Activated CD4-positive, alpha-beta T cell treated with anti-CD3 and anti-CD28 coated beads for 1 hour (primary cell): Measurements from ENCODE around the gene SLC16A7.
"Not testable (repeated sequence)": the region's sequence is repeated elsewhere in the genome, so short reads cannot be mapped to it uniquely, and the experiment has no call there.

Experiments used
- DNase-seq: peaks from one replicate; pipeline ENCODE4 v3.0.0-alpha.2; 2020

SLC16A7 gene, protein sequence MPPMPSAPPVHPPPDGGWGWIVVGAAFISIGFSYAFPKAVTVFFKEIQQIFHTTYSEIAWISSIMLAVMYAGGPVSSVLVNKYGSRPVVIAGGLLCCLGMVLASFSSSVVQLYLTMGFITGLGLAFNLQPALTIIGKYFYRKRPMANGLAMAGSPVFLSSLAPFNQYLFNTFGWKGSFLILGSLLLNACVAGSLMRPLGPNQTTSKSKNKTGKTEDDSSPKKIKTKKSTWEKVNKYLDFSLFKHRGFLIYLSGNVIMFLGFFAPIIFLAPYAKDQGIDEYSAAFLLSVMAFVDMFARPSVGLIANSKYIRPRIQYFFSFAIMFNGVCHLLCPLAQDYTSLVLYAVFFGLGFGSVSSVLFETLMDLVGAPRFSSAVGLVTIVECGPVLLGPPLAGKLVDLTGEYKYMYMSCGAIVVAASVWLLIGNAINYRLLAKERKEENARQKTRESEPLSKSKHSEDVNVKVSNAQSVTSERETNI

DNA sequence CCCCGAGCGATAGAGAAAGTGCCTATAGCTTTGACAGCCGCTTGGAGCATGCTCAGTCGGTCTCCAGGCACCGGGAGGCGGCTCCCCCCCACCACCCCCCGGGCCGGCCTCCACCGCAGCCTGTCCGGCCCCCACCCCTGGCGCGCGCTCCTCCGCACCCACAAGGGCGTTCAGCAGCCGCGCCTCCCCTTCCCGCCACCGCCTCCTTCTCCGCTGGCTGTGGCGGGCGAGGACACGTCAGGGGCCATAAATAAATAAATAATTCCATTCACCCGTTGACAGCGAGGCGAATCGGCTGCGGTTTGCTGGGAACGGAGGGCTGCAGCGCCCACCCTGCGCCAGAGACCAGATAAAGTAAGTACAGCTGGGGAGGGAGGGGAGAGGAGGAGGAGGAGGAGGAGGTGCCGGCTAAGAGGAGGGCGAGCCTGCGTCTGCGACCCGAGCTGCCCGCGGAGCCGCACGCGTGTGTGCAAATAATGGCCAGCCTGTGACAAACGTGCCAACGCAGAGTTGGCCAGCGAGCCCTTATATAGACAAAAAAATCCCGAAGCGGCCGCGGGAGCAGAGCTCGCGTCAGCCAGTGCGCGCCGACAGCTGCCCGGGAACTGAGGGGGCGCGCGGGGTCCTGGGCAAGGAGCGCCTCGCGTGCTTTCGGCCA, at the start of gene SLC16A7:
TSS of gene SLC16A7 (plus strand) at position 147 of the 658 bp plus-strand sequence. CDS start 108,773 bp downstream, outside the sequence.
- peak; percentile 73 for DNase-seq

DNA sequence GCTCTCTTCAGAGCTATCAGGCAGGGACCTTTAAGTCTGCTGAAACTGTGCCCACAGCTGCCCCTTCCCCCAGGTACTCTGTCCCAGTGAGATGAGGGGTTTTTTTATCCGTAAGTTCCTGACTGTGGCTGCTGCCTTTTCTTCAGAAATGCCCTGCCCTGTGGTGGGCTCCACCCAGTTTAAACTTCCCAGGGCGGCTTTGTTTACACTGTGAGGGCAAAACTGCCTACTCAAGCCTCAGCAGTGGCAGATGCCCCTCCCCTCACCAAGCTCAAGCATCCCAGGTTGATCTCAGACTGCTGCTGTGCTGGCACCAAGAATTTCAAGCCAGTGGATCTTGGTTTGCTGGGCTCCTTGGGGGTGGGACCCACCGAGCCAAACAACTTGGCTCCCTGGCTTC, 46.9 kb upstream of the SLC16A7 start:
- no peak for DNase-seq

DNA sequence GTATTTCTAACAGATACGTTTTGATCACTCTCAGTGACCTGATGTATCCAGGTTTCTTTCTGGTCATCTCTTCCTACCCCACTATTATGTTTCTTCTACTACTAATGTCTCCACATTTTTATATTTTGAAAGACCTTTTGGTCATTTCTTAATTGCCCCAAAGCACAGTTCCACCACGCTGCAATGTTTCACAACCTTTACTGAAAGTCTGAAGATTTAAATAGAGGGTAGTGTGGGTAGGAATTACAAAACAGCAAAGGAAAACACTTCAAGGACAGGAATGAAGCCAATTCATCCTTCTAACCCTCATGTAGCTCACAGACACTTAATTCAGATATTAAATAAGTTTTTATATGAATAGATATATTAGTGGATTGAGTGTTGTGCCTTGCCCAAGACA, 36.1 kb upstream of the SLC16A7 start:
- DNase-seq = no peak

DNA sequence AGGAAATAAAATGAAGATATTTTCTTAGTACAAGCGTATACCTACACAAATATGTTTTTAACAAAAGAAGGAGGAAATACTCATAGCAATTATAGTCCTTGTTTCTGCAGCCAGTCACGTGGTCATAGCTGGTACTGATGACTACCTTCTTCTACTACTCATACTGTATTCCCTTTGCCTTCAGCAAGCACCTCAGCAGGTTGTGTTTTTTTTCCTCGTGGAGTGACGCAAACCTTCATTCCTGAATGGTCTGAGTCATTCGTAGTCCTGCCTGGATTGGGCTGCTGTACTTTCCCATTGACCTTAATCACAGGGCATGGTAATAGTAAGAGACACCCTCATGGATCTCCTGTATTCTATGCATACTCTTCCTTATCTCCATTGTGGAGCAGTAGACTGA, 25.7 kb upstream of the SLC16A7 start:
- no peak for DNase-seq

DNA sequence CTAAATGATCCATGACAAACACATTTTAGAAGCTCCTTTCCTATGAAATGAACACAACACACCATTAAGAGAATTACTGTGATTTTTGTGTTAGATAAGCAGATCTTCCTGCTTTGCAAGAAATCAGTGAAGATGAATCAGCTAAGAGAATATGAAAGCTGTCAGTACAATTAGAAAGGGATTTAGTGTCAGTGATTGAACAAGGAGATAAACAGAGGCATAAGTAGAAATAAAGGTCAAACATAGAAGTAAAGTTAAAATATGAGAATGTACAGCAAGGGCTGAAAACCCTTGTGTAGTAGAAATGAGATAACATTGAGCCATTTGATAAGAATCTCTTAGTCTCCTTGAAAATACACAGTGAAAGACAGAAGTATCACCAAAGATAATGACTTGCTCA, 21.4 kb upstream of the SLC16A7 start:
- no peak for DNase-seq

DNA sequence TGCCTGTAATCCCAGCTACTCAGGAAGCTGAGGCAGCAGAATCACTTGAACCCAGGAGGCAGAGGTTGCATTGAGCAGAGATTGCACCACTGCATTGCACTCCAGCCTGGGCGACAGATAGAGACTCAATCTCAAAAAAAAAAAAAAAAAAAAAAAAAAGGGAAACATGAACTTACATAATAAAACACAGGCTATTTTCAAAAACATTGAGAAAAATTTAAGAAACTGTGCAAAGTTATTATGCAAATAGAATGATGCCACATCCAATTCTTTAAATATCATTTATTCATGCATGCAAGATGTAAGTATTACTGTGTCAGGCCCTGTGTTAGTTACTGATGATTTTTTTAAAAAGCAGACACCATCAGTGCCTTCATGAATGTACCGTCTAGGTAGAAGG, 20.0 kb upstream of the SLC16A7 start:
- no peak for DNase-seq

DNA sequence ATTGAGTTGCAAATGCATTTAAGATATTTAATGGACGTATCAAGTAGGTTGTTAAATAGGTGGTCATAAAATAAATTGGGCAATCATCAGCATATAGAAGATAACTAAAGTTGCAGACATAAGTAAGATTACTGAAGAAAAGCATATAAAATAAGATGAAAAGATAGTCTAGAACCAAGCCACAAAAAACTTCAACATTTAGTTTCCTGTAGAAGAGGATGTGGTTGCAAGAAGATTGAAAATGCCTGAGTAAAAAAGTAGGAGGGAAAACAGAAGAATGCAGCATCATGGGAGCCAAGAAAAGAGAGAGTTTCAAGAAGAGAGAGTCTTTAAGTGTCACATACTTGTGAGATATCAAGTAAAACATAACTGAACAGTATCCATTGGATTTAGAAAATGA, 17.6 kb upstream of the SLC16A7 start:
- no peak for DNase-seq

DNA sequence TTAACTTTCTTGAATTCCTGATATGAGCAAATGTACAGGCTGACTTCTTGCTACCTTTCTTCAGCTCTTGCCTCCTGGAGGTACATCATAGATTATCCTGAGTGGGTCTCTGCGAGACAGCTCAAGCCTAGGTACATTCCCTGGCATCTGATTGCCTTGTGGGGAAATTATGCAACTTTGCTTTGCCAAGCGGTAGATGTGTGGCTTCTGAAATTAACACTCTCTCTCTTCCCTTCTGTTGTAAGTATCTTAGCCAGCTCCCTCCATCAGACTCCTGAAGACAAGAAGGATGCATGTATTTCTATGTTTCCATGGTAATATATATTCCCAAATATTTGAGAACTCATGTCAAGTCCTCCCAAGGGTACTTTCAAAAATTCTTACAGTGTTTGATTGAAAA, 16.2 kb upstream of the SLC16A7 start:
- no peak for DNase-seq

DNA sequence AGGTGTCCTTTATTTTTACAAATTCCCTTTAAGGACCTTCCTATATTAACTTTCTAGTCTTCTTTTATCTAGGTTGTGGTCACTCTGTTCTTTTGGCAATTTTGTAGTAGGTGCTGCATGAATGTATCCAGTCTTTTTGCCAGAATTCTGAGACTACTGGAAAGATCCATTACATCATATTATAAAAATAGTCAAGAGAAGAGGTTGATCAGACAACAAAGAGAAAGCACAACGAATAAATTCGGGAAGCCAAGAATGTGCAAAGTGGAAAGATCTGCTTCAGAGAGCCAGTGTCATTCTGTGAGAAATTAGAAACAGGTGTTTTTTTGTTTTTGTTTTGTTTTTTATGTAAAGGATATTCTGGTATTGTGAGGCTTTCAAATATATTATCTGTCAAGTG, 15.8 kb upstream of the SLC16A7 start:
- DNase-seq = no peak

DNA sequence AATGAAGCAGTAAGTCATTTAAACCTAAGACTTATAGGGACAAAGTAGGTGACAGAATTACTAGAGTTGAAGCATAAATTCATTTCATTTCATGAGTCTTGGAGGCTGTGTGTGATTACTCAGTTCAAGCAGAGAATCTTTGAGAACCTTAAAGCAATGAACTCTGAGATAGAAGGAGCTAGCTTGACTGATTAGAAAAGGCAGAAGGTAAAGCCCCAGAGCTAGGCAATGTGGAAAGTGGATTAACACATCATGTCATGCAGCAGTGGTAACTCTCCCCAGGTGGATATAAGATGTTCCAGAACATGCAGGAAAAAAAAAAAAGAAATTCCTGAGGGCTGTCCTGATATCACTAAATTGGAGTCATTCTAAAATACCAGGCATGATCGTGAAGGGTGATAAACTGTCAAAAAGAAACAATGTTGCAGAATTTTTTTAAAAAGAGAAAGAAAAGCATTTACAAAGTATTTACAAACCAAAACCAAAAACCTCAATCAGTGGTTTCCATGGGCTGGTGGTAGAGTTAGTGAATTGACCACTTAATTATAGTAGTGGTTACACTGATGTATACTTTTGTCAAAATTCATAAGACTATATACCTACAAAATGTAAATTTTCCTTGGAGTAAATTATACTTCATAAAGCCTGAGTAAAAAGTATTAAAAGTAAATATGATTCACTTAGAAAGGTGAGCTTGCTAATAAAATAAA, 12.7 kb upstream of the SLC16A7 start:
- DNase-seq = no peak

DNA sequence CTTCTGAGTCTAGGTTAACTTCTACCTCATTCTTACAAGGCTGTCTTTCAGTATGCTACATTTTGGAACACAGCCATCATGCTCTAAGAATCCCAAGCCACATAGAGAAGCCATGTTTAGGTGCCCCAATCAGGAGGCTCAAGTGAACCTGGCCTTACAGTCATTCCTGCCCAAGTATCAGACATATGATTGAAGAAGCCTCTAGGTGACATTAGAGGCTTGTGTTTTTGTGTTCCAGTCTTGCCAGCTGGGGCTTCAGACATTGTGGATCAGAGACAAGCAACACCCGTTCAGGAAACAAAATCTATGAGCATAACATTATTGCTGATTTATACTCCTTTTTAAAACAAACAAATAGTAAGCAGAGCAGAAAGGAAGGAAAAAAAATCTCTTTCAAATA, 8.1 kb upstream of the SLC16A7 start:
- DNase-seq = no peak

DNA sequence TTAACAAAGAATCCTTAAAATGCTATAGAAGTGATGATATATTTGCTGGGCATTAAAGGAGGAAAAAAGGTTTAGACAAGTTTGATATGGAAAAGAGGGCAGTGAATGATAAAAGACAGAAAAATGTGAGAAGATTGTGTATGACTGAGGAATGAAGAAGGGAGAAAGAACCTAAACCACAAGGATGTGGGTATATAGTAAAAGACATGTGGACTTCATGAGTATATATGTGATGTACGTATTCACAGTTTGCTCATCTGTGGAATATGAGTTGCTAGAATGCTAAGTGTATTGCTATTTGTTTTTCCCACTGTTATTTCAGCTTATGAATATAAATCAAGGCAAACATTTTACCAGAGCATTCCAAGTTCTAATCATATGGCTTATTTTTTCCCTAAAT, 2.1 kb upstream of the SLC16A7 start:
- DNase-seq = no peak

DNA sequence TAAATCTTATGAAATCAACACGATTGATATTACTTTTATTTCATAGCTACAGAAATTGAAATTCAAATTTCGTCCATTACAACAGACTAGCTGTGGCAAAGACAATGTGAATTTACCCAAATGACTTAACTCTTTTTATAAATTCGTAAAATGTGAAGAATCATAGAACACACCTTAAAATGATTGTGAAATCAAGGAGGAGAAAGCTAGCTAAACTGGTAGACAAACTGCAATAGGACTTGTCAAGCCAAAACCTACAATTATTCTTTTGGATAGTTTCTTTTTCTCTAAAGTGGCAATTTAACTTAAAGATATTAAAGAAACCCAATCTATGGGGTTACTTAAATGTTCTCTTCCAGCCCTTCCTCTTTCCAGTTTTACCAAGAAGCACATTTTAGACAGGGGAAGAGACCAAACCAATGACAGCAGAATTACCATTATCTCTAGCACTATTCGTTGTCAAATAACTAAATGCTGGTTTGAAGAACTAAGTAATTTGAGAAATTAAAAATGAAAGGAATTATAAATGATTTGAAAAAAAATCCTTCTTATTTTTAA, 807 bp upstream of the SLC16A7 start:
- no peak for DNase-seq

DNA sequence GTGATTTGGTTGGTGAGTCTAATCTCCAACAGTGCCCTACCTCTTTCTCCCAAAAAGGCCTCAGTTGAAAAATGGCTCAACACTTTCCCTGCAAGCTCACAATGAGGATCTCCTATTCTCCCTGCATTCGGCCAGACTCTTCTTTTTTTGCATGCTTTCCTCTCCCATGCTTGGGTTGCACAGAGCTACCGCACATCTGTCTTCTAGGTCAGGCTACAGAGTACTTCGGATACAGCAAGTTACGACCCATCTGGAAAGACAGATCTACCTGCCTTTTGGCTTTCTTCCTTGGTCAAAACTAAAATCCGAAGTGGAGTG, 305 bp upstream of the SLC16A7 start:
- DNase-seq = no peak

DNA sequence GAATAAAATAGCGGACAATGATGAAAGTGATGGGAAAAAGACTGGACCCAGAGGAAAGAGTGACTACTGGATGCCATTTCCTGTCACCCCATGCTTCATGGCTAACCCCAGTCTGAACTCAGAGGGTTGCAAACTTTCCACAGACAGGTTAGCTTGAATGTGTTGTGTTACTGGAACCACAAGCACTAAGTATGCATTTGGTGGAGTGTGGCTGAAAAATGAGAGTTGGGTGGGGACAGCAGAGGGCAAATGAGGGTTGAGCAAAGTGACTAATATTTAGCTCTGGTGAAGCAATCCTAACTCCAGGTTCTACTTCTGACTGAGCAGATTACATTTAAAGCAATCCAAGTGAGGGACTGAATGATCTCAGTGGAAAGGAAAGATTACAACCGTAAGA, 1.6 kb downstream of the SLC16A7 start:
- DNase-seq = peak; percentile 37

DNA sequence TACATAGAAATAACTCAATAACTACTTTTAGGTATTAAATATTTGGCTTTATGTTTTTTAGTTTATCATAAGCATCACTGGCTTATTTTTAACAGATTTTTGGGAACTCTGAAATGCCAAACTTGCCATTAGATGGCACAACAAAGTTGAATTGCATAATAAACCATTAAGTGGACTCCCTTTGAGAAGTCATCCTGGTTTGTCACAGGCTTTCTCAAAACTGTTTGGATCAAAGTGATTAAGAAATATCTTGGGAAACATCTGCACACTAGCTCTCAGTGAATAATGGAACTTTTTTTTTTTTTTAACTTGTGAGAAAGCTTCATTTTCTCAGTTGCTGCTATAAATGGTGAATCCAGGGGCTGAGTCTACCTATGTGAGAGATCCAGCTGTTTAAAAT, 4.3 kb downstream of the SLC16A7 start:
- no peak for DNase-seq

DNA sequence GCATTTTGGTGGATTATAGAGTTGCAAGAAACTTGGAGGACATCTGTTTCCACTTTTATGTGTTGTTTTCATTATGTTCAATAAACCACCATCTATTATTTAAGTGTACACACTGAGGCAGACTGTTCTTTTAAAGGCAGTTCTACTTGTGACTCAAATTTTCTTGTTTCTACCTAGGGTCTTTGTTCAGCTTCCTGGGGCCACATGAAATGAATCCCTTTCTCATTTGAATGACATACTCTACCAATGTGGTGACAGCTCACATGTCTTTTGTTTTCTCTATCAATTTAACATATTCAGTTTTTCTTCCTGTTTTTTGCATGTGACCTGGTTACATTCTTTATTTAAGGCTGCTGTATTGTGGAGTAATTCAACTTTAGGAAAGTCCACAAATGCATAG, 7.9 kb downstream of the SLC16A7 start:
- DNase-seq = no peak

DNA sequence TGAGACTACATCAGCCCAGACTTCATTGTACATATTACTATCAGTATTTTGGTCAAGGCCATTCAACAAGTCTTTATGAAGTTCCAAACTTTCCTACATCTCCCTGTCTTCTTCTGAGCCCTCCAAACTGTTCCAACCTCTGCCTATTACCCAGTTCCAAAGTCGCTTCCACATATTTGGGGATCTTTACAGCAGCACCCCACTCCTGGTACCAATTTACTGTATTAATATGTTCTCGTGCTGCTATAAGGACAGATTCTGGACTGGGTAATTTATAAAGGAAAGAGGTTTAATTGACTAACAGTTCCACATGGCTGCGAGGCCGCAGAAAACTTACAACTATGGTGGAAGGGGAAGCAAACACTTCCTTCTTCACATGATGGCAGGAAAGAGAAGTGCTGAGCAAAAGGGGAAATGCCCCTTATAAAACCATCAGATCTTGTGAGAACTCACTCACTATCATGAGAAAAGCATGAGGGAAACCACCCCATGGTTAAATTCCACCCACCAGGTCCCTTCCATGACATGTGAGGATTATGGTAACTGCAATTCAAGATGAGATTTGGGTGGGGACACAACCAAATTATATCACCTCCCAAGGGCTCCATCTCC, 17.1 kb downstream of the SLC16A7 start:
- DNase-seq = not testable (repeated sequence)

DNA sequence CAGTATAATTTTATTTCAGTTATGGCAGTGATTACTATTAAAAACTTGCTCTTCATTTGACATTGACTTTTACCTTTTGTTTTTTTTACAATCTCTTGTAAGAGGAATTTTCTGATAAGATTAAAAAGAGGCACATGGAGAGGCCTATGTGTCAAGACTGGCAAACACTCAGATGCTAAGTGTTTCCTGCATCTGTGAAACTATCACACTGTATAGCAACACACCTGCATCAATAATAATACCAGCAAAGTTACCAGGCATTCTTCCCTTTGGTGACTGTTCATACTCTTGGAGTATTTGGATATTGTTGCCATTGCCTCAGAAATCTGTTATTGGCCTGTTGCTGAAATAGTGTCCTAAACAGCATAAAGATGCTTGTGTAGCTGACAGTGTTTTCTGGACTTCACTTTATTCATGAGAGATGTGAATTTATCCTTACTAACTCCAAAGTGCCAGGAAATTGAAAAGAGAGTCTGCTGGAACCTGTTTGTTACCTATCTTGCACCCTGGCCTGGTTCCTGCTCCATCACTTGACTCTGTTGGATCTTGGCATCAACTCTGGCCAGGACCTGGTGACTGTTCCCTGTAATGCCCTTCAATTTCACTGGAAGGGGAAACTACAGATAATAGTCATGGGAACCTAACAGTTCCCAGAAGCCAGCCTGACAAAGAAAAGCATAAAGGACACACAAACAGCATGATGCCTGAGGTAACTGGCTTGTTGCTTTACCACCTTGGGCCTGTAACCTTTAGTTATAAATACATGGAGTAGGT, 19.8 kb downstream of the SLC16A7 start:
- DNase-seq = no peak

DNA sequence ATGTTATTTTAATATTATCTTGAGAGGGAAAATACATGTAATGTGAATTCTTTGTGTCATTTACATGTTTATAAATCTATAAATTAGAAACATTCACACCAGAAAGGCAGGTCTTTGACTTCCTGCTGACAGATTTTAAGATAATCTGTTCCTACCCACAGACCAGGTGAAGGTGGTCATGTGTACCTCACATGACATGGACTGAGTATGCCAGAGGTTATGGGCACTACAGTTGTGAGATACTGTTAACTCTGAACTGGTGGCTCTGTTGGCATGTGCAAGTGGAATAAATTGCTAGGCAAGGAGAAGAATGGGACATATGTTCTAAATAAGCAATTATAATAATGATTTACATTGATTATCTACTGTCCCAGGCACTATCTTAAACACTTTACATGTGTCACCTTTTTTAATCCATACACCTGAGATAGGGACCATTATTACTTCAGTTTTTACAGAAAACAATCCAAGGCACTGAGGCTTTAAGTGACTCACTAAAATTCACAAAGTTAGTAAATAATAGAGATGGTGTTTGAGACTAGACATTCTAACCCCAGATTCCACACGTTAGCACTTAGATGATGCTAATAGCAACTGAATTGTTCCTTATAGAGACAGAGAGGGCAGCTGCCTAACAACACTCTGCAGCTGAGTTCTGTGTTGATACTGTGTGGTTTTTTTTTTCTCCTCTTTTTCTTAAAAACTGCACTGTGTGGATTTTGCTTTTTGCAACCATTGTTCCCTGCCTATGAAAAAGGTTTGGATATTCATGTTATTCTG, 23.8 kb downstream of the SLC16A7 start:
- DNase-seq = no peak

DNA sequence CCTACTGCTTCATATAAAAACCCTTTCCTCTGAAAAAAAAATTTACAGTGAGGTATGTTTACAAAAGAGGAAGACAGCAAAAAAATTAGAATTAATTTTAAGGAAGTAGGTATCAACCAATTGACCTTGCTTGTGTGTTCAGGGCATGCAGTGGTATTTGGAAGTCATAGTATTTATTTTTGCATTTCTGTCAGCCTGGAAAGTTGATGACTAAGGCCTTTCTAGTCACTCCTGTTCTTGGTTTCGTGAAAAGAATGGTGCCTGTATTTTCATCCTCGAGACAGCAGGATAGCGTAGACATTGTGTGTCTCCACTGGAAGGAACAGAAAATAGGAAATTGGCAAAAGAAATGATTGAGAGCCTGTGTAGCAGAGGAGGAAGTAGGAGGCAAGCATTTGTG, 24.5 kb downstream of the SLC16A7 start:
- no peak for DNase-seq
